Stimulated activated CD4-positive, alpha-beta T cell treated with anti-CD3 and anti-CD28 coated beads, TNF-alpha, amount 100 ng/mL, for 1 hour (primary cell): ENCODE measurements around the gene CFAP157.

ENCODE experiments used
- DNase-seq, 3 donors: peaks; one replicate each; pipeline ENCODE4 v3.0.0-alpha.2; 2020; ENCODE audit warnings: low read depth in 3 of 3, low spot score in 1 of 3

The CFAP157 gene

GRCh38 chr9:127706836-127707241 is at the start of gene CFAP157:
TSS of gene CFAP157 (plus strand) at chr9:127706988. CDS start at chr9:127707032, 44 bp downstream.
- no peak for DNase-seq

GRCh38 chr9:127658428-127658827 is 48.4 kb upstream of the CFAP157 start:
- DNase-seq: no peak

- DNase-seq: no peak
Observed at GRCh38 chr9:127660886-127661741, 45.7 kb upstream of the CFAP157 start.

GRCh38 chr9:127662617-127663016 is 44.2 kb upstream of the CFAP157 start:
- DNase-seq: no peak

GRCh38 chr9:127664324-127664677 is 42.5 kb upstream of the CFAP157 start:
- DNase-seq: no peak

- no peak for DNase-seq
Observed at GRCh38 chr9:127664678-127665507, 41.9 kb upstream of the CFAP157 start.

- DNase-seq: no peak
Observed at GRCh38 chr9:127667127-127667844, 39.5 kb upstream of the CFAP157 start.

GRCh38 chr9:127667906-127668305 is 38.9 kb upstream of the CFAP157 start:
- no peak for DNase-seq

- no peak for DNase-seq
Observed at GRCh38 chr9:127673234-127673633, 33.6 kb upstream of the CFAP157 start.

- DNase-seq: no peak
Observed at GRCh38 chr9:127676638-127677037, 30.1 kb upstream of the CFAP157 start.

- no peak for DNase-seq
Observed at GRCh38 chr9:127679506-127679905, 27.3 kb upstream of the CFAP157 start.

GRCh38 chr9:127680226-127680625 is 26.6 kb upstream of the CFAP157 start:
- DNase-seq: no peak

GRCh38 chr9:127680846-127681245 is 25.9 kb upstream of the CFAP157 start:
- DNase-seq: no peak

- no peak for DNase-seq
Observed at GRCh38 chr9:127682351-127683136, 24.2 kb upstream of the CFAP157 start.

- no peak for DNase-seq
Observed at GRCh38 chr9:127683723-127684122, 23.1 kb upstream of the CFAP157 start.

- DNase-seq: no peak
Observed at GRCh38 chr9:127684576-127684975, 22.2 kb upstream of the CFAP157 start.

GRCh38 chr9:127686461-127687393 is 20.1 kb upstream of the CFAP157 start:
- DNase-seq: no peak

GRCh38 chr9:127689329-127690000 is 17.3 kb upstream of the CFAP157 start:
- no peak for DNase-seq

- DNase-seq: no peak
Observed at GRCh38 chr9:127690735-127691134, 16.1 kb upstream of the CFAP157 start.
